Measurements from ENCODE around the gene TMEM42.

Gene TMEM42

DNA sequence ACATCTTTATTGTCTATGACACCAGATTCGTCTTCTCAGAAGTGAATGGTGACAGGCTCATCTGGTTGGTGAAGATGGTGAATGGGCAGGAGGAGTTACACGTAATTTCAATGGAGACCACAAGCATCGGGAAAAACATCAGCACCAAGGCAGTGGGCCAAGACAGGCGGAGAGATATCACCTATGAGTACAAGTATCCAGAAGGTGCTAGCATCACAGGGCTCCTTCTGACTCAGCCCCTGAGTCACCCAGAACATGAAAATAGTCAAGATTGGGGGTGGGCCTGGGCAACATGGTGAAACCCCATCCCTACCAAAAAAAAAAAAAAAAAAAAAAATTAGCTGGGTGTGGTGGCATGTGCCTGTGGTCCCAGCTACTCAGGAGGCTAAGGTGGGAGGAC, 45.3 kb downstream of the TMEM42 start:
- no peak for DNase-seq (ENCODE audit: low read depth in 2 of 2, low spot score in 1 of 2)

DNA sequence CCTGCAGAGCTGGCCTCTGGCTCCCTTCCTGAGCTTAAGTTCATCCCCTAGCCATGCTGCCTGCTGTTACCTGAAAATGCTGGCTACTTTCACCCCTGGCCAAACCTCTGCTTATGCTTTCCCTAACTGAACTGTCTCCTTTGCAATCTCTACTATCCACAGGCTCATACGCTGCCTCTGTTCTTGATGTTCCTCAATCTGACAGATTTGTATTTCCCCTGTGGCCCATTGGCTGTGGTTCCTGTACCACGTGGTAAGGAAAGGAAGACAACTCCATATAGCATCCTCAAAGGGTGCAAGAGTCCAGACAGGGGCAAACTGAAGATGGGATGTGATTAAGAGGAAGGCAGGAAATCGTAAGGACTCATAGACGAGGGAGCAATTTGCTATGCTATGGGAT, 45.9 kb downstream of the TMEM42 start:
- DNase-seq (ENCODE audit: low read depth in 2 of 2, low spot score in 1 of 2) = no peak

DNA sequence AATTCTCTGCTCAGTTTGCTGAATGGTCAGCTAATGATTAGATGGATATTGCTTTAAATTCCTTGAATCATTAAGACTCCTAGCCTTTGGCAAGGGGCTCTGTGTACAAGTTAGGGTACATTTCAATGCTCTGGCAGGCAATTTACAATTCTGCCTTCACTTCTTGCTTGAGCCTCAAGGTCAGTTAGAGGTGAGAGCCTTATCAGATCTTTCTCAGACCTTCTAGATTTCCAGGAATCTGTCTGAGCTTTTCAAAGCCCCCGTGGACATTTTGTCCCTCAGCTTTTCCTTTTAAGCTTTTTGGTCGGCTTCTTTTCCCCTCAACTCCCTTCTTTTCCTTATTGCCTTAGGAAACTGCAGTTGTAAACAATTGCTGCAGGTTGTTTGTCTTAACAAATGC, 47.4 kb downstream of the TMEM42 start:
- DNase-seq (ENCODE audit: low read depth in 2 of 2, low spot score in 1 of 2) = no peak

DNA sequence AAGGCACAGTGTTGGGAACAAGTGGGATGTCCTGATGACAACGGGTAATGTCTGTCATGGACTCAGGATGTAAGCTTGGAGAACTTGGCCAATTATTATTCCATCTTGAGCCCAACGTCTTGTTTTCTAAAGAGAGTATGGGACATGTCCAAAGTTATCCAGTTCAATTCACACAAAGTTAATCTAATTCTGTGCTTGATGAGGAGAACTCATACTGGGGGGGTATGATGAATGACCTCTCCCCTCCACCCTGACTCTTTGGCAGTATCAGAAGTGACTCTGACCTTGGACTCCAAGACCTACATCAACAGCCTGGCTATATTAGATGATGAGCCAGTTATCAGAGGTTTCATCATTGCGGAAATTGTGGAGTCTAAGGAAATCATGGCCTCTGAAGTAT, 49.0 kb downstream of the TMEM42 start:
- no peak for DNase-seq (ENCODE audit: low read depth in 2 of 2, low spot score in 1 of 2)

DNA sequence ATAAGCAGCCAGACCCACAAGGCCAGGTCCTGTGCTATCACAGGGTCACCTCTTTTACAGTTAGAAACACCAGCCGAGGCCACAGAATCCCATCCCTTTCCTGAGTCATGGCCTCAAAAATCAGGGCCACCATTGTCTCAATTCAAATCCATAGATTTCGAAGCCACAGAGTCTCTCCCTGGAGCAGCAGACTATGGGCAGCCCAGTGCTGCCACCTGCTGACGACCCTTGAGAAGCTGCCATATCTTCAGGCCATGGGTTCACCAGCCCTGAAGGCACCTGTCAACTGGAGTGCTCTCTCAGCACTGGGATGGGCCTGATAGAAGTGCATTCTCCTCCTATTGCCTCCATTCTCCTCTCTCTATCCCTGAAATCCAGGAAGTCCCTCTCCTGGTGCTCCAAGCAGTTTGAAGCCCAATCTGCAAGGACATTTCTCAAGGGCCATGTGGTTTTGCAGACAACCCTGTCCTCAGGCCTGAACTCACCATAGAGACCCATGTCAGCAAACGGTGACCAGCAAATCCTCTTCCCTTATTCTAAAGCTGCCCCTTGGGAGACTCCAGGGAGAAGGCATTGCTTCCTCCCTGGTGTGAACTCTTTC, 52.3 kb downstream of the TMEM42 start:
- peak; percentile 21 to 40 for DNase-seq (ENCODE audit: low read depth in 2 of 2, low spot score in 1 of 2)

DNA sequence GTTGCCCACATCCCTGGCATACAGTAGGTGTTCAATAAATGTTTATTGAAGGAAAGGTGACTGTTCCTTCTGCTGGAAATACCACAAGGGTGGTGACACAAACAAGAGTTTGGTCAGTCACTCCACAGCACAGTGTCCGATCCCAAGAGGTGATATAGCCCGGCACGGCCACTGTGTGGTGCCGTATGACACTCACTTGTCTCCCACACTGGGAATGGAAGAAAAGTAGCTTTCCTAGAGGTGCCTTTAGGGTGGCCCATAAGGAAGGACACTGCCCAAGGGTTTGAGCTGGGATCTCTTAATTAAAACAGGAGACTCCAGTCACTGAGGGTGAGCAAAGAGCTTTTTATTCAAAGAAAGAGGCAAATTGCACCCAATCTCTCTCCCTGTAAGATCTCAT, 53.2 kb downstream of the TMEM42 start:
- DNase-seq (ENCODE audit: low read depth in 2 of 2, low spot score in 1 of 2) = no peak
